Heart right ventricle (tissue), 16 donors: ENCODE results near the gene RNASEH1. TPM values are rescaled to one million over a fixed set of nuclear protein-coding genes. Genes with fewer than 3 reads are reported as not detected.

Experiments
- ATAC-seq, 8 donors: fragments of 200-7000 bp; cut with Tn5 transposase; one replicate each; pipeline ENCODE4 v1.9.1; 2020; ENCODE audit warnings: mild to moderate bottlenecking in 8 of 8, moderate library complexity in 8 of 8, moderate number of reproducible peaks in 1 of 8
- DNase-seq, 2 donors: peaks; one replicate each; pipeline ENCODE4 v3.0.0-alpha.2; 2020
- H3K27ac ChIP-seq, 10 donors: fragments of 200-600 bp; sonication (generic) in 2 of 10; one replicate each; pipeline versions ENCODE4 v1.5.0 to v1.8.0; 2020 to 2022; ENCODE audit warnings: mild to moderate bottlenecking in 3 of 10
- H3K27me3 ChIP-seq, 7 donors: fragments of 200-600 bp; one replicate each; pipeline ENCODE4 v1.8.0; 2021 to 2022; ENCODE audit warnings: mild to moderate bottlenecking in 2 of 7
- H3K36me3 ChIP-seq, 9 donors: fragments of 200-600 bp; sonication (generic) in 1 of 9; one replicate each; pipeline versions ENCODE4 v1.5.0 to v1.8.0; 2020 to 2022; ENCODE audit warnings: mild to moderate bottlenecking in 2 of 9
- H3K4me1 ChIP-seq, 9 donors: fragments of 200-600 bp; sonication (generic) in 1 of 9; one replicate each; pipeline versions ENCODE4 v1.5.0 to v1.8.0; 2020 to 2022; ENCODE audit warnings: mild to moderate bottlenecking in 4 of 9
- H3K4me3 ChIP-seq, 10 donors: fragments of 200-600 bp; sonication (generic) in 2 of 10; one replicate each; pipeline versions ENCODE4 v1.5.0 to v1.8.0; 2020 to 2022; ENCODE audit warnings: mild to moderate bottlenecking in 7 of 10, moderate library complexity in 2 of 10
- H3K9me3 ChIP-seq, 11 donors: fragments of 200-600 bp in 10 of 11; sonication (generic) in 2 of 11; one replicate each; pipeline versions ENCODE4 v1.5.0 to v1.8.0; 2013 to 2022; ENCODE audit warnings: mild to moderate bottlenecking in 2 of 11, control low read depth in 1 of 11, moderate library complexity in 1 of 11
- WGBS, 2 donors: extraction: QIAGEN DNeasy Blood & Tissue Kit; methylation state at CpG; one replicate each; pipeline ENCODE4 v1.1.7; 2013; ENCODE audit warnings: inconsistent platforms in 1 of 2; 5-methylcytosine and 5-hydroxymethylcytosine counted together
- intact Hi-C, 10 donors: fragments of 100-400 bp; cut with DNase I; formaldehyde crosslinking; loops; one replicate each; pipeline versions ENCODE4 v1.11.1 to v1.14.2; 2022
- polyA plus RNA-seq, 2 donors: library from polyadenylated mRNA; stranded (reverse); fragments of 200-250 nt; gene quantifications; one replicate each; pipeline ENCODE4 v1.2.3, GENCODE V29; 2013
- total RNA-seq, 10 donors: library from RNA; stranded (reverse); fragmentation: NEBNext Ultra II Directional in 3 of 10; extraction: Animal tissue kit (Norgen Biotek cat#: 25700) in 3 of 10; gene quantifications; one replicate each; pipeline versions ENCODE4 v1.2.1 to v1.2.4, GENCODE V29; 2021 to 2023
- TF ChIP-seq, protein P1 (sequence below), 9 donors: fragments of 200-600 bp; sonication (generic) in 2 of 9; IDR thresholded peaks; one replicate each; pipeline versions ENCODE4 v1.5.0 to v1.8.0; 2021 to 2022; ENCODE audit warnings: antibody characterized with exemption in 9 of 9, mild to moderate bottlenecking in 5 of 9, moderate library complexity in 1 of 9
- donor health status: Arrhythmogenic right ventricular cardiomyopathy.
- donor health status: ischemic (EF 13 %, LVEDD 7.1; RV severe dilation, severe dysfunction).
- donor health status: healthy with polysubstance abuse.
- donor health status: DM: no; HTN: yes; CAD: no.
- donor health status: DM: no; HTN: no; CAD: no.
- donor health status: ischemic (EF 25% LVEDD 6.9; RV normal size, moderate dysfunction).
- donor health status: ischemic (EF 25% LVEDD 5.7; RV mildly dilated, moderate dysfunction).
- donor health status: healthy.
- donor health status: DM: yes; HTN: yes; CAD: no.
- donor health status: Ischemic cardiomyopathy.
- donor health status: ischemic (EF 35%, LVEDD 5.7; RV mildly dilated, moderate dysfunction).
- donor health status: nonischemic (EF 11% LVEDD 7.7; RV severe dilation, severe dysfunction).
- donor health status: DM: yes; HTN: yes; CAD: no.
- donor health status: PGD.
- donor health status: ischemic (EF 29% LVEDD 5.4; RV normal size, mild dysfunction).
- donor health status: nonischemic (EF 23%, LVEDD 6.1; RV moderate dilation, normal function).

The RNASEH1 gene
- total and polyA plus RNA-seq, 12 donors = 8.7 to 24.0 (median 19.3) TPM

DNA sequence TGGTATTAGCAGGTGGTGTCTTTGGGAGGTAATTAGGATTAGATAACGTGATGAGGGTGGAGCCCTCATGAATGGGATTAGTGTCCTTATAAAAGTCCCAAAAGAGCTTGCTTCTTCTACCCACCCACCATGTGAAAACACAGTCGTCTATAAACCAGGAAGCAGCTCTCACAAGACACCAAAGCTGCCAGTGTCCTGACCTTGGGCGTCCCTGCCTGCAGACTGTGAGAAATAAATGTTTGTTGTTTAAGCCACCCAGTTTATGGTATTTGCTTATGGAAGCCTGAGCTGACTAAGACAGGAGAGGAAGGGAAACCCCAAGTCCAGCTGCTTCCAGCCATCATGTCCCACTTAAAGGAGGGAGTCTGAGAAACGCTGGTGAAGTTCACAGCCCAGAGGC lies 52.4 kb downstream of the RNASEH1 start:
- Histone ChIP-seq H3K4me3 (no peak overlapping the region), H3K27me3 (no peaks in the 10 kb centered on the region), H3K27ac (peak overlapping the region in 7 of 10 donors; percentile 3 to 65 (median 40)), H3K4me1 (peaks cover 0 to 21% (median 4%) of the 10 kb centered on the region in 9 donors), H3K9me3 (peaks cover 0 to 9% (median 0%) of the 10 kb centered on the region in 11 donors), H3K36me3 (peaks cover 0 to 81% (median 17%) of the 10 kb centered on the region in 9 donors)
- intact Hi-C loops = no loop called here
- ATAC-seq (peak in 6 of 8 donors; percentile 33 to 75 (median 56)), DNase-seq (no peak)
- TF ChIP-seq, protein P1, sequence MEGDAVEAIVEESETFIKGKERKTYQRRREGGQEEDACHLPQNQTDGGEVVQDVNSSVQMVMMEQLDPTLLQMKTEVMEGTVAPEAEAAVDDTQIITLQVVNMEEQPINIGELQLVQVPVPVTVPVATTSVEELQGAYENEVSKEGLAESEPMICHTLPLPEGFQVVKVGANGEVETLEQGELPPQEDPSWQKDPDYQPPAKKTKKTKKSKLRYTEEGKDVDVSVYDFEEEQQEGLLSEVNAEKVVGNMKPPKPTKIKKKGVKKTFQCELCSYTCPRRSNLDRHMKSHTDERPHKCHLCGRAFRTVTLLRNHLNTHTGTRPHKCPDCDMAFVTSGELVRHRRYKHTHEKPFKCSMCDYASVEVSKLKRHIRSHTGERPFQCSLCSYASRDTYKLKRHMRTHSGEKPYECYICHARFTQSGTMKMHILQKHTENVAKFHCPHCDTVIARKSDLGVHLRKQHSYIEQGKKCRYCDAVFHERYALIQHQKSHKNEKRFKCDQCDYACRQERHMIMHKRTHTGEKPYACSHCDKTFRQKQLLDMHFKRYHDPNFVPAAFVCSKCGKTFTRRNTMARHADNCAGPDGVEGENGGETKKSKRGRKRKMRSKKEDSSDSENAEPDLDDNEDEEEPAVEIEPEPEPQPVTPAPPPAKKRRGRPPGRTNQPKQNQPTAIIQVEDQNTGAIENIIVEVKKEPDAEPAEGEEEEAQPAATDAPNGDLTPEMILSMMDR (IDR thresholded peaks at IDR 0.05) = no peak
- WGBS, 2 donors = 43 to 68% methylated on average over 4 of the region's 4 CpGs

DNA sequence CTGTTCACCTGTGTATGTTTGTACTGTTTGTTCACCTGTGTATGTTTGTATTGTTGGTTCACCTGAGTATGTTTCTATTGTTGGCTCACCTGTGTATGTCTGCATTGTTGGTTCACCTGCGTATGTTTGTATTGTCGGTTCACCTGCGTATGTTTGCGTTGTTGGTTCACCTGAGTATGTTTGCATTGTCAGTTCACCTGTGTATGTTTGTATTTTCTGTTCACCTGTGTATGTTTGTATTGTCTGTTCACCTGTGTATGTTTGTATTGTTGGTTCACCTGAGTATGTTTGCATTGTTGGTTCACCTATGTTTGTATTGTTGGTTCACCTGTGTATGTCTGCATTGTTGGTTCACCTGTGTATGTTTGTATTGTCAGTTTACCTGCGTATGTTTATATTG lies 53.4 kb downstream of the RNASEH1 start:
- TF ChIP-seq, protein P1 (IDR thresholded peaks at IDR 0.05) = no peak
- H3K4me1 ChIP-seq = peaks cover 0 to 21% (median 4%) of the 10 kb centered on the region in 9 donors
- WGBS, 2 donors = 97 to 98% methylated on average over 5 of the region's 5 CpGs
- no peak for ATAC-seq
- DNase-seq = no peak
- intact Hi-C loops = no loop called here
- peaks cover 0 to 9% (median 0%) of the 10 kb centered on the region in 11 donors for H3K9me3 ChIP-seq
- no peaks in the 10 kb centered on the region for H3K27me3 ChIP-seq
- peak overlapping the region in 1 of 10 donors; percentile 45 for H3K27ac ChIP-seq
- peaks cover 0 to 81% (median 24%) of the 10 kb centered on the region in 9 donors for H3K36me3 ChIP-seq
- H3K4me3 ChIP-seq = no peak overlapping the region

DNA sequence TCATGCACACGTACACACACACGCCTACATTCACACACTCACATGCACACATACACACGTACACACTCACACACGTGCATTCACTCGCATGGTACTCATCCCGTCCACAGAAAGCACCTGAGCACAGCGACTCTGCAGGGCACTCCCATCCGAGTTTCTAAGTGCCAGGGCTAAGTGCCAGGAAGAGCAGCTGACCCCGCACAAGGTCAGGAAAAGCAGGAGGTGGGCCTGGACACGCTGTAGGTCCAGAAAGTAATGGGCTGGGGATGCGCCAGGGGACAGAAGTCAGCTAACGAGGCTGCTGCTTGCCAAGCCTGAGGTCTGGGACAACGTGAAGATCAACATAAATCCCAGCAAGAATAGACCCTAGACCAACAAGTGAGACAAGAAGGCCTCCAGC lies 54.6 kb downstream of the RNASEH1 start:
- intact Hi-C loops = no loop called here
- TF ChIP-seq, protein P1 (IDR thresholded peaks at IDR 0.05) = no peak
- peaks cover 0 to 83% (median 34%) of the 10 kb centered on the region in 9 donors for H3K36me3 ChIP-seq
- DNase-seq (no peak), ATAC-seq (peak in 4 of 8 donors; percentile 25 to 51 (median 31))
- peaks cover 0 to 8% (median 0%) of the 10 kb centered on the region in 11 donors for H3K9me3 ChIP-seq
- peaks cover 0 to 21% (median 4%) of the 10 kb centered on the region in 9 donors for H3K4me1 ChIP-seq
- 62 to 81% methylated on average over 13 of the region's 13 CpGs for WGBS, 2 donors
- H3K27ac ChIP-seq = no peak overlapping the region
- H3K27me3 ChIP-seq = no peaks in the 10 kb centered on the region
- no peak overlapping the region for H3K4me3 ChIP-seq

DNA sequence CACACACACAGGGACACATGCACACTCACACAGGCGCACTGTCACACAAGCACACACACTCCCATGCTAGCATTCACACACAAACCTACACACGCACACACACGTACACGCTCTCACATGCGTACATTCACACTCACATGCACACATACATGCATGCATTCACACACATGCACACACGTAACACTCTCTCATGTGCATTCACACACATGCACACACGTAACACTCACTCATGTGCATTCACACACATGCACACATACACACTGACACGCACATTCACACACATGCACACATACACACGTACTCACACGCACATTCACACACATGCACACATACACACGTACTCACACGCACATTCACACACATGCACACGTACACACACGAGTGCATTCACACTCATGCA lies 55.1 kb downstream of the RNASEH1 start:
- no peak overlapping the region for H3K4me3 ChIP-seq
- peaks cover 0 to 84% (median 38%) of the 10 kb centered on the region in 9 donors for H3K36me3 ChIP-seq
- TF ChIP-seq, protein P1 (IDR thresholded peaks at IDR 0.05) = no peak
- H3K27ac ChIP-seq = no peak overlapping the region
- ATAC-seq (peak in 1 of 8 donors; percentile 11), DNase-seq (no peak)
- H3K4me1 ChIP-seq = peaks cover 0 to 21% (median 4%) of the 10 kb centered on the region in 9 donors
- peaks cover 0 to 3% (median 0%) of the 10 kb centered on the region in 11 donors for H3K9me3 ChIP-seq
- intact Hi-C loops = no loop called here
- H3K27me3 ChIP-seq = no peaks in the 10 kb centered on the region
- WGBS, 2 donors = 91 to 98% methylated on average over 14 of the region's 14 CpGs
